GM23338 (cell line): ENCODE results near the gene LRRC73.

Experiments
- CREB1 ChIP-seq: fragments of 250-450 bp; sonication (Bioruptor Pico); IDR thresholded peaks from 2 replicates; pipeline ENCODE4 v1.5.0; 2020; ENCODE audit warnings: low read depth, mild to moderate bottlenecking, moderate library complexity
- CTCF ChIP-seq, 2 experiments: fragments of 200-600 bp in 1 of 2; sonication (generic) in 1 of 2; conservative IDR thresholded peaks; 2 replicates each; pipeline versions ENCODE4 v1.5.1 to v1.6.1; 2016 to 2017; ENCODE audit warnings: antibody characterized with exemption in 2 of 2, low read depth in 2 of 2, mild to moderate bottlenecking in 2 of 2, moderate library complexity in 1 of 2
- EZH2 ChIP-seq: fragments of 200-600 bp; sonication (generic); IDR thresholded peaks from one replicate; pipeline ENCODE4 v1.8.0; 2017; ENCODE audit warnings: antibody characterized with exemption, mild to moderate bottlenecking, low read depth; ENCODE audit not compliant: unreplicated experiment
- EZH2phosphoT487 ChIP-seq: fragments of 200-600 bp; sonication (generic); IDR thresholded peaks from one replicate; pipeline ENCODE4 v1.8.1; 2018; ENCODE audit warnings: antibody characterized with exemption; ENCODE audit not compliant: unreplicated experiment
- JUNB ChIP-seq: IDR thresholded peaks from one replicate; pipeline ENCODE4 v1.6.1; 2016; ENCODE audit warnings: antibody characterized with exemption; ENCODE audit not compliant: unreplicated experiment
- NANOG ChIP-seq: IDR thresholded peaks from 2 replicates; pipeline ENCODE4 v1.6.1; 2016; ENCODE audit warnings: antibody characterized with exemption, borderline replicate concordance
- POLR2AphosphoS5 ChIP-seq: IDR thresholded peaks from 2 replicates; pipeline ENCODE4 v1.6.1; 2016; ENCODE audit warnings: antibody characterized with exemption, low read depth
- REST ChIP-seq: IDR thresholded peaks from one replicate; pipeline ENCODE4 v1.6.1; 2018; ENCODE audit warnings: antibody characterized with exemption; ENCODE audit not compliant: unreplicated experiment
- ZNF114 ChIP-seq: fragments of 250-450 bp; sonication (Bioruptor Pico); IDR thresholded peaks from 2 replicates; pipeline ENCODE4 v1.5.0; 2020; ENCODE audit warnings: mild to moderate bottlenecking, moderate library complexity

GRCh38 chr6:43471399-43471798 lies 38.7 kb downstream of the LRRC73 start:
- TF ChIP-seq CTCF (conservative IDR thresholded peaks at IDR 0.05; ENCODE audit: low read depth in 2 of 2) (no peak), POLR2AphosphoS5 (no peak), NANOG (no peak), CREB1 (no peak), REST (no peak), EZH2 (no peak), EZH2phosphoT487 (no peak), JUNB (no peak), ZNF114 (CRISPR knock-in tag) (no peak)
